CD4-positive, alpha-beta T cell treated with Interleukin-15 for 1 hour (primary cell): ENCODE data around the gene PINLYP.
"Not testable (repeated sequence)": the region's sequence is repeated elsewhere in the genome, so short reads cannot be mapped to it uniquely, and the experiment has no call there.

ENCODE experiments used
- DNase-seq: peaks from one replicate; pipeline ENCODE4 v3.0.0-alpha.2; 2020

PINLYP gene

DNA sequence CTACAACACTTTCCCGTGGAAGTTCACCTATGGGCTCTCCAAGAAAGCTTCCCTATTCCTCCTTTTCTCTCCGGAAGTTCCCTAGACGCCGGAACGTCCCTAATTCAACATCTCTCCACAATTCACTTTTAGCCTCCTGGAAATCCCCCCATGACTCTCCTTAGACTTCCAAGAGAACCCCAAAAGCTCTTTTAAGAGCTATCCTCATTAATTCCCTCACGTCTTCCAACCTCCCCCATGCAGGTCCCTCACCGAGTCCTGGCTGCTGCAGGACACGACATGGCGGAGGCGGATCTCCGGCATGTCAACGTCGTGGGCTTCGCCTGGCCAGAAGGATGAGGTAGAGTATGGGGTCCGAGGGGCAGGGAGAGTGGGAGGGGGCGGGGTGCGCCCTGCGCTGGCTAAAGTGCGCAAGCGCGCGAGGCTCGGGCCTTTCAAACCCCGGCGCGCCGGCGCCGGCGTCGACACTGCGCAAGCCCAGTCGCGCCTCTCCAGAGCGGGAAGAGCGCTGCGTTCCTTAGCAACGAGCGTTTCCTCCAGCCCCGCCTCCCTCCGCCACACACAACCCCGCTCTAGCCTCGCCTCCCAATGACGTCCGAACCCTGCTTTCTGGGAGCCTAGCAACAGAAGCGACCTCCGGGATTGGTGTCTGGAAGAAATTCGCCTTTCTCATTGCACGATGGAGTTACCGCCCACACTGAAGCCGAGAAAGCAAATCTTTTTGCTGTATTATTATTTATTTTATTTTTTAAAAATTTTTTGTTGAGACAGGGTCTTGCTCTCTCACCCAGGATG, at the start of gene PINLYP, which contains the start of gene XRCC1:
TSS of gene PINLYP (plus strand) at position 646 of the 795 bp plus-strand sequence. CDS start 1,391 bp downstream, outside the sequence.
TSS of gene XRCC1 (minus strand) at position 372 of the 795 bp plus-strand sequence. CDS start at position 303, 69 bp downstream.
- DNase-seq: peak; percentile 99

DNA sequence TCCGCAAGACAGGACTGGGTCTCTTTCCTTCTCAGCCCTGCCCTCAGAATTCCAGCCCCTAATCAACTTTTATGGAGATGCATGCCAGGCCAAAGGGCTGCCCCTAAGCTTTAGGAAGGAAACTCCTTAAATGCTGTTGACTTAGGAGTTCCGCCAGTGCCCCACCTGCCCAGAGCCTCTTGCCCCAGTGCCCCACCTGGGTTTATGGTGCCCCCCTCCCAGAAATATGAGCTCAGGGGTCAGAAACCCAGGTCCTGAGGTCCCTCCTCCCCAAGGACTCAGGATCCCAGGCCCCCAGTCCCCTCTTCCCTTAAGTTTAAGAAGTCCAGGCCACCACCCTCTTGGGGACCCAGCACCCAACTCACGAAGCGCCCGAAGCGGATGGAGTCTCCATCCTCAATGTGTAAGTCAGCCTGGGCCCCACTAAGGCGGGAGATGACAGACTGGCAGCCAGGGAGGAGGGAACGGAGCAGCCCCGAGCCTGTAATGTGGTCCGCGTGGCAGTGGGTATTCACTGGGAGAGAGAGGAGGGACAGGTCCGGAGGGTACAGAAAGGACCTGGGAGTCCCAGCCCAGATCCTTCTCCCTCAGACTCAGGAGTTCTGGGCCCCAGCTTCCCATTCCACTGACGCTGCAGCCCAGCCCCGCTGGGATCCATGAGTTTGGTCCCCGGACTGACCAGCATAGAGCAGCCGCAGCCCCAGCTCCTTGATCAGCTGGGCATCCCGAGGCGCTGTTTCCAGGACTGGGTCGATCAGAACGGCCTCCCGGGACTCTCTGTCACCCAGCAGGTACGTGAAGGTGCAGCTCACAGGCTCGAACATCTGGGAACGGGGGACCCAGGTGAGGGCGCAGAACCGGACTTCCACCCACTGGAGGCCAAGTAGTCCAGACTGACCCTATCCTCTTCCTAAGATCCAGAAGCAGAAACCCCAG, 49.5 kb upstream of the PINLYP start:
- no peak for DNase-seq

DNA sequence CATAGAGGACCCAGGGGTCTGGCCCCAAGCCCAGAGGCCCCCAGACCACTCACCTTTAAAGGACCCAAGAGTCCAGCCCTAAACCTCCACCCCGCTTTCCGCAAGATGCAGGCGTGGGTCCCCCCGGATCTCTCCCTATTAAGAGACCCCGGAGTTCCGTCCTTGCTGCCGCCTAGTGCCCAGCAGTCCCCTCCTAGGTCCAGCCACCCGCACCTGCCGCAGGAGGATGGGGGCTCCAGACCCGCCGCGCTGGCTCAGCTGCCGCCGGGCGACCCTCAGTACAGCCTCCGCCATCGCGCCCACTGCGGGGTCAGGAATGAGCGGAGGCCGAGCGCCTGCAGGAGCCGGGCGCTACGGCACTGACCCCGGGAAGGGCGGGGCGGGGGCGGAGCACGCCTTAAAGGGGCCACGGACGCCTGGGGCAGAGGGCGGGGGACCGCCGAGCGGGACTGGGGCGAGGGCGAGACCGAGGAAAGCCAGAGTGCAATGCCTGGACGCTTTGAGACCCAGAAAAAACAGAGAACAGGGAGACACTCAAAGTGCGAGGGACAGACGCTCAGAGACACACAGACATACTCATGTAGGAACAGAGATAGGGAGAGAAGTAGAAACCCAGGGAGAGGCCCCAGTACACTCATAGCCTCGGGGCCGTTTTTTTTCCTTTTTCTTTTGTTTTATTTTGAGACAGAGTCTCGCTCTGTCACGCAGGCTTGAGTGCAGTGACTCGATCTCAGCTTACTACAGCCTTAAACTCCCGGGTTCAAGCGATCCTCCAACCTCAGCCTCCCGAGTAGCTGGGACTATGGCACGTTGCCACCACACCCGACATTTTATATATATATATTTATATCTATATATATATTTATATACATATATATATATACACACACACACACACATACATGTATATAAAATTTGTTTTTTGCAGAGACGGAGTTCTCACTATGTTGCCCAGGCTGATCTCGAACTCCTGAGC, 48.4 kb upstream of the PINLYP start, which contains the start of gene ETHE1:
TSS of gene ETHE1 (minus strand) at position 318 of the 976 bp plus-strand sequence. CDS start at position 294, 24 bp downstream.
- DNase-seq: peak; percentile 53

DNA sequence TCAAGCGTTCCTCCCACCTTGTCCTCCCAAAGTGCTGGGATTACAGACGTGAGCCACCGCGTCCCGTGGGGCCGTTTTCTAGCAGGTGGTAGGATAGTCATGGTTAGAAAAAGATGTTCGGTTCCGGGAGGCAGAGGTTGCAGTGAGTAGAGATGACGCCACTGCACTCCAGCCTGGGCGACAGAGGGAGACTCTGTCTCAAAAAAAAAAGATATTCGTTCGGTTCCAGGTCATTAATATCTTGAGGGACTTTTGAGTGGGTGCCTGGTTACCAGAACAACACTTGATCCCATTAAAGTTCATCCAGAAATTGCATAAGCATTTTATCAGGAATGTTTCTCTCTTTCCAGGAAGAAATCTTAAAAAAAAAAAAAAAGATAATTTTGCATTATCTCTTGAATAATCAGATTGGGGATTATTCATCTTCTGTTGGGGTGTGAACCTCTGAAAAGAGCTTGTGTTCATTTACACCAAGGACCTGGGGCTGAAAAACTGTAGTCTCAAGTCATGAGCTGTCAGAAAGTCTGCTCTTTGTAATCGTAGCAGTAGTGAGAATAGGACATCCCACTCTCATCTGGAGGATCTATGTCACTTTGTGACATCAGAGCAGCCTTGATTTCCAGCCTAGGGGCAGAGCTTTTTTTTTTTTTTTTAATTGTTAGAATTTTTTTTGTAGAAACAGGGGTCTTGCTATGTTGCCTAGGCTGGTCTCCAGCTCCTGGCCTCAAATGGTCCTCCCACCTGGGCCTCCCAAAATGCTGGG, 47.6 kb upstream of the PINLYP start:
- DNase-seq: no peak

DNA sequence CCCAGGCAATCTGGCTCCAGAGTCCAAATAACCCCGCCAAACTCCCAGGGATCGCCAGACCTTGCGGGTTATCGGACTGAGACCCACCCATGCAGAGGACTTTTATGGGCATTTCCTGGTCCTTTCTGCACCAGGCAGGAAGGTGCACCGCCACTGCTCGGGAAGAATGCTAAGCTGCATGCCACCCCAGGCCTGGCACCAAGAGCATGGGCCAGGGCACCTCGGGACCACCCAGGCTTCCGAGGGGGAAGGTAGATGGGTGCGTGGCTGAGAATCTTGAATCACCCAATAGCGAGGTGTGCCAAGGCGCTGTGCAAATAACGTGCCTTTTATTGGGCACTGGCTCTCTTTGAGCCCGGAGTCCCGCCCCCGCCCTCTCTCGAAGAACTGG, 43.0 kb upstream of the PINLYP start:
- DNase-seq: no peak

DNA sequence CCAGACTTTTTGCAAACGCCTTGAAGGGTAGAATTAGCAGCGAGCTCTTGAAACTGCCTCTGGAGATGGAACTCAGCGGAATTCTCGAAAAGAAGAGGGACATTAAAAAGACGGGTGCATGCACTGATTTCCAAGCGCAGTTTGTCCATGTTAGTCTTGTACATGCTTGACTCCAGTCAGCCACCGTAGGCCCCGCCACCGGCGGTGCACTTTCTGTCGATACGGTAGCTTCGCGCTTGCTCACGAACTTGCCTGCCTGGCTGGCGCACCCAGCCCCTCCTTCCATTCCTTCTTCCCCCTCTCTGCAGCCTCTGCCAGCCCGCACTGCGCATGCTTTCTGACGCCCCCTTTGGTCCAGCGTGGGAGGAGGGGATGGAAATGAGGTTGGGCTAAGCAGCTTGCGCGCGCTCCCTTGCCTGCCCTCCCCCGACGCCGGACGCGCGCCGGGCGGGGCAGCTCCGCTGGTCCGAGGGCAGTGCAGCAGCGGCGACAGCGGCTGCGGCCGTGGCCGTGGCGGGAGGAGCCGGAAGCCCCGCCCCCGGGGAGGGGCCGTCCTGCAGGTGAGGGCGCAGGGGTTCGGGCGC, 42.5 kb upstream of the PINLYP start, which contains the start of gene ZNF575:
TSS of gene ZNF575 (plus strand) at position 227 of the 584 bp plus-strand sequence. CDS start 1,235 bp downstream, outside the sequence.
- peak; percentile 86 for DNase-seq

DNA sequence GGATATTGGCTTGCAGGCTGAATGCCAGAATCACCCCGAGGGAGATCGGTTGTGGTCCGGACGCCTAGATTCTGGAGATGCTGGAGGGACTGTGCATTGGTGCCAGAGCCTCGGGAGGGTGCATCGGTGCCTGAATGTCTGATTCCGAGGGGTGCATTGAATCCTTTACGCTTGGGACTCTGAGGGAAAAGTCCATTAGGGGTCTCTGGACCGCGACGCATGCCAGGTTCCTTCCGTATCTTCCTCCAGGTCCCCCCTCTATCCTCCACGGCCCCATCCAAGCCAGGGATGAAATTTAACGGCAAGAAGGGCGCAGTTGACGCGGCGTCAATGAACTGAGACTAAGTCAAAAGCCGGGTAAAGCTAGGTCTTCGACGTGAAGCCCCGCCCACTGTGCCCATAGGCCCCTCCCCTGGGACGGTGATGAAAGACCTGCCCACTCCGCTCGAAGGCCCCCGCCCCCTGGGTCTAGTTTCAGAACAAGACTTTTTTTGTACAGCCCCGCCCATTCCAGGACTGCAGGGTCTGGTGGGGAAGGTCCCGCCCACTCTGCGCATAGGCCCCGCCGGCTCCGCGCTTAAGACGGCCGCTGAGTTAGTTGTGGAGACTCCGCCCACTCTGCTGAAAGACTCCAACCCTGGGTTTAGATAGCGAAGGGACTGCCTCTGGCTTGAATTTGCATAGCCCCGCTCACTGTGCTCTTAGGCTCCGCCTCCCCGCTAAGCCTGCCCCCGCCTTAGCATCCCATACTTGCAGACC, 41.9 kb upstream of the PINLYP start:
- peak; percentile 96 for DNase-seq

DNA sequence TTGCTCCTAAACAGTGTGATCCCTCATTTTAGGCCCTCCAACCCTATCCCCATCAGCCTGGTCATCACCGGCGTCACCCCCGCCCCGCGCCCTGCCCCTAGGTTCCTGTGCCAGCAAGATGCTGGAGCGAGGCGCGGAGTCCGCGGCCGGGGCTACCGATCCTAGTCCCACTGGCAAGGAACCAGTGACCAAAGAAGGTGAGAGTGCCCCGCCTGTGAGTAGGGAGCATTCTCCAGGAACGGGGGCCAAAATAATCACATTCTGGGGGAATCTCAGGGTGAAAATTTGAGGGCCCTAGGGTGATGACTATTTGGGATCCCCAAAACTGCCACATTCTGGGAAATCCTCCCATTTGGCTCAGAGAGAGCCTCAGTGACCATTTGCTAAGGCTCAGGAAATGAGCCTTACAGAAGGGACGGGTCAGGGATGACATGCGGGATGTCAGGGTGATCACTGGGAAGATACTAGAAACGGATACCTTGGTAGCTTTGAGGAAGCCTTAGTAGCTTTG, 41.2 kb upstream of the PINLYP start:
- no peak for DNase-seq

DNA sequence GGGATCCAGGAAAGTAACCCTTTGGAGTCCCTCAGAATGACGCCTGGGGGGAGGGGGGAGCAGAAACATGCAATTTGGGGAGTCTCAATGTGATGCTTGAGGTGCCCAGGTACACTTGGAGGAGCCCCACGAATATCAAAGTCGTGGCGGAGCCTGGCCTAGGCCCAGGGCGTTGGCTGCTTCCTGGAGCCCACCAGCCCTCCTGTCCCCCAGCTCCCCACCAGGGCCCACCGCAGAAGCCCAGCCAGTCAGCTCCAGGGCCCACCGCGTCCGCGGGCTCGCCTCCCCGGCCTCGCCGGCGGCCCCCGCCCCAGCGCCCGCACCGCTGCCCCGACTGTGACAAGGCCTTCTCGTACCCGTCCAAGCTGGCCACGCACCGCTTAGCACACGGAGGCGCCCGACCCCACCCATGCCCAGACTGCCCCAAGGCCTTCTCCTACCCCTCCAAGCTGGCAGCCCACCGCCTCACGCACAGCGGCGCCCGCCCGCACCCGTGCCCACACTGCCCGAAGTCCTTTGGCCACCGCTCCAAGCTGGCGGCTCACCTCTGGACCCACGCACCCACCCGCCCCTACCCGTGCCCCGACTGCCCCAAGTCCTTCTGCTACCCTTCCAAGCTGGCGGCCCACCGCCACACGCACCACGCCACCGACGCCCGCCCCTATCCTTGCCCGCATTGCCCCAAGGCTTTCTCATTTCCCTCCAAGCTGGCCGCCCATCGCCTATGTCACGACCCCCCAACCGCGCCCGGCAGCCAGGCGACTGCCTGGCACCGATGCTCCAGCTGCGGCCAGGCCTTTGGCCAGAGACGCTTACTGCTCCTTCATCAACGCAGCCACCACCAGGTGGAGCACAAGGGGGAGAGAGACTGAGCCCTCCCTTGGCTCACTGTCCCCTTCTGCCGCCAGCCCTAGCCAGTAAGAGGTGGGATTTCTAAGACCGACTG, 40.5 kb upstream of the PINLYP start:
- no peak for DNase-seq

DNA sequence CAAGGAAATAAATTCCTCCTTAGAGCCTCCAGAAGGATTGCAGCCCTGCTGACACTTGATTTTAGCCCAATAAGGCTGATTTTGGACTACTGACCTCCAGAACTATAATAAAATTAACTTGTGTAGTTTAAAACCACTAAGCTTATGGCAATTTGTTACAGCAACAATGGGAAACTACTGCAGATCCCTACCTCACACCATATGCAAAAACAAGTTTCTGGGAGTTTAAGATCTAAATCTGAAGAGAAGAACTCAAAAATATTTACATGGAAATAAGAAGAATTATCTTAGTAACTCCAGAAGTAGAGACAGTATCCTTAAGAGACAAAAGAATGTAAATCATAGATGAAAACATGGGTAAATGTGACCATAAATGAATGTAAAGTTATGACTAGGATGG, 36.7 kb upstream of the PINLYP start:
- no peak for DNase-seq

DNA sequence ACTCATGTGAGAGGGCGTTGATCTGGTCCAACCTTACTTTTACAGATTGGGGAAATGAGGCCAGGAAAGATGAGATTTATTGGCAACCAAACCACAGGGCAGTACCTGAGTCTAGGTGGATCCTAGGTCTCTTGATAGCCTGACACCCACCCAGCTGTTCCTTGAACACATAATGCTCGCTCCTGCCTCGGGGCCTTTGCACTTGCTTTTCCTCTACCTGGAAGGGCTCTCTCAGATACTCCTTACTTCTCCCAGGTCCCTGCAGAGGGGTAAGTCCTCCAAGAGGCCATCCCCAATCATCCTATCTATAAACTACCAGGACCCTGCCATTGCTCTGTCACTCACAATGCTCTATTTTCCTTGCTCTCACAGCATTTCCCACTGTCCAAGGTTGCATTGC, 35.2 kb upstream of the PINLYP start:
- DNase-seq: no peak

DNA sequence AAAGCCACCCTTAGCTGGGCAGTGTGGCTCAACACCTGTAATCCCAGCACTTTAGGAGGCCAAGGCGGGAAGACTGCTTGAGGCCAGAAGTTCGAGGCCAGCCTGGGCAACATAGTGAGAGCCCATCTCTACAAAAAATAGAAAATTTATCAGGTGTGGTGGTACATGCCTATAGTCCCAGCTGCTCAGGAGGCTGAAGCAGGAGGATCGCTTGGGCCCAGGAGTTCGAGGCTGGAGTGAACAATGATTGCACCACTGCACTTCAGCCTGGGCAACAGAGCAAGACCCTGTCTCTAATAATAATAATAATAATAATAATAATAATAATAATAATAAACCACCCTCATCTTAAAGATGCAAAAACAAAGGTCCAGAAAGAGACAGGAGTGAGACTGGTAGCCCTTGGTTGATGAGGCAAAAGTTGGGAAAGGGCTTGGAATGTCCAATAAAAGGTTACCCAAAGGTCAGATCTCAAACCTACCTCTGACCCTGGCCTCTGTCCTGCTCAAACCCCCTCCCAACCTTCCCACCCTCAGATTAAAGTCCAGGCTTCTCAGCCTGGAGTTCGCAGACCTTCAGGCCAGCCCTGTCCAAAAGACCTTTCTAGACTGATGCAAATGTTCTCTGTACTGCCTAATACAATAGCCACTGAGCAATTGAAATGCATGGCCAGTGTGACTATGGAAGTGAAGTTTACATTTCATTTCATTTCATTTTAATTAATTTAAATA, 33.5 kb upstream of the PINLYP start:
- no peak for DNase-seq

DNA sequence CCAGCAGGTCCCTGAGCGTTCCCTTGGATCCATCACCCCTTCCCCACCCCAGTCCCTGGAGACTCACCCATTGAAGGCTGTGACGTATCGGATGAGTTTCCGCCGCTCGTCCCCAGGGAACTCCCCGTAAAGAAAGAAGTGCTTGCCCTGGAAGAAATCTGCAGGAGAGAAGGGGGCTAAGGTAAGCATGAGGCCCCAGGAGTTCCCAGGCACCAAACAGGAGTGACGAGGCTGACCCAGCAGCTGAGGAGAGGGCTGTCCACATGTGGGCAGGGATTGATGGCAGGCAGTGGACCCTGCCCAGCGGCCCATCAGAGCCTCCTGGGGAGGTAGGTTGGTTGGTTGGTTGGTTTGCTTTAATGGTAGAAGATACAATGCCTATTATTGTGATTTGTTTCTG, 31.5 kb upstream of the PINLYP start:
- DNase-seq: no peak

DNA sequence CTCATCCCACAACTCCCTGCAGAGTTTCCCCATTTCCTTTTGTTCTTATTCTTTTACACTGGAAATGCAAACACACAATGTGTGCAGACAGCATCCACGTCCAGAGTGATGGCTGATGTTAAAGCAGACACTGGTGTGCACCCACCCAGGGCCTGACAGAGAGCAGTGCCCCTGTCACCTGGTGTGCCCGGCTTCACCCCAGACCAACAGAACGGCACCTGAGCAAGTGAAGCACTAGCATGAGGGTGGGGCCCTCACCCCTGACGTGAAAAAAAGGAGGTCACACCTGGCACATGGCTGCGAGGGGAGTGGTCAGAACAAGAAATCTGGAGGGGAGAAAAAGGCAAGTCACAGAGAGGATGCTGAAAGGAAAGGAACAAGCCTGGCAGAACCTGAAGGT, 30.3 kb upstream of the PINLYP start:
- DNase-seq: no peak

DNA sequence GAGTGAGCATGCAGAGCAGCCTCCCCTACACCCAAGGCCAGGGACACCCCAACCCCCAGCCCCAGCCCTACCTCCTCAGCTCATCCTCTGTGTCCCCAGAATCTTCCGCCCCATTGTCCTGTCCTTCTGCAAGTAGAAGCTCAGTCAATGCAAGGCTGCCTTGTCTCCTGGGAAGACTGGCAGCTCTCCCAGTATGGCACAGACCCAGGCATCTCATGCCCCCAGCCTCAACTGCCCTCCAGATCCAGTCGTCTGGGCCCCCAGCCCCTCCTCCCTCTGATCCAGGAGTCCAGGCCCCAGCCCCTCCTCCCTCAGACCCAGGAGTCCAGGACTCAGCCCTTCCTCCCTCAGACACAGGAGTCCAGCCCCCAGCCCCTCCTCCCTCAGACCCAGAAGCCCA, 29.6 kb upstream of the PINLYP start:
- no peak for DNase-seq

DNA sequence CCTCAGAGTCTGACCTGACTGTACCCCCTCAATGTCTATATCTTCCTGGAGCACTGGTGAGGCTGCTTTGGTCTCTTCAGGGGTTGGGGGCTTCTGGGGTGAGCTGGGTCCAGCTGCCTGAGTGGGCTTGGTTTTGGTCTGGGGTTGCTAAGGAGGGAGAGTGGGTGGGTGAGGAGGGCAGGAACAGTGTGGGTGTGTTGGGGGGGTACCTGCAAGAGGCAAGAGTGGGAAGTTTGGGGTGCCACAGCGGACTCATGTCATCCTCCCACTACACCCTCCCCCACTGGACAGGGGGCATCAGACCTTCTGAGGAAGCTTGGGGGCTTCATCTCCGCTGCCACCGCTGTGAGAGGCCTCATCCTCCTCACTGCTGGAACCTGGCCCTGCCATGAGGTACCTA, 29.0 kb upstream of the PINLYP start:
- no peak for DNase-seq

DNA sequence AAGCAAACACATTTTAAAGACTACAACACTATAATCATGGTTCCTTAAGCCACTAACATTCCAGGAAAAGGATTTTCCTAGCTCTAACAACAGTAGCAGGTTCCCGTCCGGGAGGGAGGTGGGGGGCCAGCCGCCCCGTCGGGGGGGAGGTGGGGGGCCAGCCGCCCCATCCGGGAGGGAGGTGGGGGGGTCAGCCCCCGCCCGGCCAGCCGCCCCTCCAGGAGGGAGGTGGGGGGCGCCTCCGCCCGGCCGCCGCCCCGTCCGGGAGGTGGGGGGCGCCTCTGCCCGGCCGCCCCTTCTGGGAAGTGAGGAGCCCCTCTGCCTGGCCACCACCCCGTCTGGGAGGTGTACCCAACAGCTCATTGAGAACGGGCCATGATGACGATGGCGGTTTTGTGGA, 27.7 kb upstream of the PINLYP start:
- not testable (repeated sequence) for DNase-seq

DNA sequence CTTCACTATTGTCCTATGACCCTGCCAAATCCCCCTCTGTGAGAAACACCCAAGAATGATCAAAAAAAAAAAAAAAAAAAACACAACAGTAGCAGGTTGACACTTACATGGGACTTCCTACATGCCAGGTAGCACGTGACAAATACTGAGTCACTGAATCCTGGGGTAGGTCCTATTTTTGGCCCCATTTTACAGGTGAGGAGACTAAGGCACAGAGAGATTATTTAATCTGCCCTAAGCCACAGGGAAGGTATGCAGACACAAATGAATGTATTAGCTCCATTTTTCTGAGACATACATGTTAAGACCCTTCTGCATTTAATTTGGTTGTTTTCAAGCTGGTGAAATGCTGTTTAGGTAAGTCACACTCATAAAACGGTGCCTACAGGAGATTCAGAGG, 26.9 kb upstream of the PINLYP start:
- no peak for DNase-seq
